ENCODE results near the gene SRBD1. TPM values are rescaled to one million over a fixed set of nuclear protein-coding genes. Genes with fewer than 3 reads are reported as not detected.

Gene SRBD1
- total RNA-seq, 1 donor from 2014 or later: 19.3 TPM

DNA sequence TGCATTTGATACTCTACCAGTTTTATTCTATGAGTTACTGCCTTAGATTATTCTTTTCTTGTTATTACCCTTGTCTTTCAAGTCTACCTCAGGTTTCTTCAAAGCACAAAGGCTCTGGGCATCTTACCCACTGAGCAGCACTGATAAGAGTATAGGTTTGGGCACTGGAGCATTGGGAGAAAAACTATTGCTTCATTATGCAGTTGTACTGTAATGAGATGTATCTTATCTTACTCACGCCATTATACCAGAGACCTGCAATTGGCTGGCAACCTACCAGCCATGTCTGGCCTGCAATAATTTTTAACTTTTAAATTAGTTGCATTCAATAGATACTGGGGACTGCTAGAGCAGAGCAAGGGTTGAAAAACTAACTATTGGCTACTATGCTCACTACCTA, 18.9 kb upstream of the SRBD1 start:
- no peak overlapping the region for H3K4me3 Mint-ChIP-seq
- peaks cover 32% of the 10 kb centered on the region for H3K27me3 Mint-ChIP-seq
- no peak for DNase-seq (ENCODE audit: extremely low spot score, unreplicated experiment)
- no peaks in the 10 kb centered on the region for H3K36me3 Mint-ChIP-seq
- H3K27ac Mint-ChIP-seq: no peak overlapping the region
- H3K9me3 Mint-ChIP-seq: no peaks in the 10 kb centered on the region
- TF ChIP-seq, protein P1, sequence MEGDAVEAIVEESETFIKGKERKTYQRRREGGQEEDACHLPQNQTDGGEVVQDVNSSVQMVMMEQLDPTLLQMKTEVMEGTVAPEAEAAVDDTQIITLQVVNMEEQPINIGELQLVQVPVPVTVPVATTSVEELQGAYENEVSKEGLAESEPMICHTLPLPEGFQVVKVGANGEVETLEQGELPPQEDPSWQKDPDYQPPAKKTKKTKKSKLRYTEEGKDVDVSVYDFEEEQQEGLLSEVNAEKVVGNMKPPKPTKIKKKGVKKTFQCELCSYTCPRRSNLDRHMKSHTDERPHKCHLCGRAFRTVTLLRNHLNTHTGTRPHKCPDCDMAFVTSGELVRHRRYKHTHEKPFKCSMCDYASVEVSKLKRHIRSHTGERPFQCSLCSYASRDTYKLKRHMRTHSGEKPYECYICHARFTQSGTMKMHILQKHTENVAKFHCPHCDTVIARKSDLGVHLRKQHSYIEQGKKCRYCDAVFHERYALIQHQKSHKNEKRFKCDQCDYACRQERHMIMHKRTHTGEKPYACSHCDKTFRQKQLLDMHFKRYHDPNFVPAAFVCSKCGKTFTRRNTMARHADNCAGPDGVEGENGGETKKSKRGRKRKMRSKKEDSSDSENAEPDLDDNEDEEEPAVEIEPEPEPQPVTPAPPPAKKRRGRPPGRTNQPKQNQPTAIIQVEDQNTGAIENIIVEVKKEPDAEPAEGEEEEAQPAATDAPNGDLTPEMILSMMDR (conservative IDR thresholded peaks at IDR 0.05): no peak
- H3K4me1 Mint-ChIP-seq (ENCODE audit: unreplicated experiment): no peaks in the 10 kb centered on the region

DNA sequence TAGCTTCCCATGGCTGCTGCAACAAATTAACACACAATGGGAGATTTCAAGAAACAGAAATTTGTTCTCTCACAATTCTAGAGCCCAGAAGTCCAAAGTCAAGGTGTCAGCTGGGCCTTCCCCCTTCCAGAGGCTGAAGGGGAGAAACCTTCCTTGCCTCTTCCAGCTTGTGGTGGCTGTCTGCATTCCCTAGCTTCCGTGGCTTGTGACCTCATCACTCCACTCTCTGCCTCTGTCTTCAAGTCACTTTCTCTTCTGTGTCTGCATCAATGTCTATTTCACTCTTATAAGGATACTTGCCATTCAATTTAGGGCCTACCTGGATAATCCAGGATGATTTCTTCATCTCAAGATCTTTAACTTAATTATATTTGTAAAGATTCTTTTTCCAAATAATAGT, 16.8 kb upstream of the SRBD1 start:
- Mint-ChIP-seq H3K36me3 (no peaks in the 10 kb centered on the region), H3K4me3 (no peak overlapping the region), H3K4me1 (ENCODE audit: unreplicated experiment) (no peaks in the 10 kb centered on the region), H3K27ac (no peak overlapping the region), H3K9me3 (no peaks in the 10 kb centered on the region), H3K27me3 (peaks cover 26% of the 10 kb centered on the region)
- TF ChIP-seq, protein P1 (conservative IDR thresholded peaks at IDR 0.05): no peak
- DNase-seq (ENCODE audit: extremely low spot score, unreplicated experiment): no peak

DNA sequence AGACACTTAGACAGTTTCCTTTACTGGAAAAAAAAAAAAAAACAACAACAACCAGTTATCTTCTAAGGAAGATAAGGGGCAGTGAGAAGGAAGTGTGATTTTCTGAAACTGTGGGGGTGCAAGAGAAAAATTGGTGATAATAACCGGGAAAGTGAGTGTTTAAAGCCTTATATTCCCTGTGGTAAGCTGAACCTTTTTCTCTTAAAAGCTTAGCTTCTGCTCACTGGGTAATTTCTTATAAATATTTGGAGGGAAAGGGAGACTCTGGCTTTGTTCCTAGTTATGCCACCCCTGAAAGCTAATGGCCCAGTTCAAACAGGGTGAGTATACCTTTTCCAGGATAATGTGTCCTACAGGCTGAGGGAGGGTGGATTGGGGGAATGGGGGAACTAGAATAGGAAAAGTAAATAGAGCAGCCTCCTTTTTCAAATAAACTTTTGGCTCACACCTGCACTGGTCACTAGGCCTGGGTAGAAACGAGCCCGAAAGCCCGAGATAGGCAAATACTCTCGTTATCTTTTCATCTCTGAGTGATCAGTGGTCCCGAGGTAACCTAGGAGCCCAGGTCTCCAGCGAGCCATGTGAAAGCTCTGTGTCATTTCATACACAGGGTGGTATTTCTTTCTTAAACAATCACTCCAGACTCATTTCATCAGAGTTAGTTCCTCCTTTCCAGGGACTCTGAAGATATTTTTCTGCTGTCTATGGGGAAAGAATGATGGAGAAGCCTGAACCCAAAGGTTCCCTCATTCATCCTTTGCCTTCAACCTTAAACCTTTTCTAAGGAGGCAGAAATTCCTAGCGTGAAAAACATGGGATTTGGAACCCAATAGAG, 15.5 kb upstream of the SRBD1 start:
- Mint-ChIP-seq H3K9me3 (no peaks in the 10 kb centered on the region), H3K36me3 (no peaks in the 10 kb centered on the region), H3K27me3 (peaks cover 22% of the 10 kb centered on the region), H3K4me1 (ENCODE audit: unreplicated experiment) (no peaks in the 10 kb centered on the region), H3K27ac (no peak overlapping the region), H3K4me3 (no peak overlapping the region)
- TF ChIP-seq, protein P1 (conservative IDR thresholded peaks at IDR 0.05): no peak
- no peak for DNase-seq (ENCODE audit: extremely low spot score, unreplicated experiment)

DNA sequence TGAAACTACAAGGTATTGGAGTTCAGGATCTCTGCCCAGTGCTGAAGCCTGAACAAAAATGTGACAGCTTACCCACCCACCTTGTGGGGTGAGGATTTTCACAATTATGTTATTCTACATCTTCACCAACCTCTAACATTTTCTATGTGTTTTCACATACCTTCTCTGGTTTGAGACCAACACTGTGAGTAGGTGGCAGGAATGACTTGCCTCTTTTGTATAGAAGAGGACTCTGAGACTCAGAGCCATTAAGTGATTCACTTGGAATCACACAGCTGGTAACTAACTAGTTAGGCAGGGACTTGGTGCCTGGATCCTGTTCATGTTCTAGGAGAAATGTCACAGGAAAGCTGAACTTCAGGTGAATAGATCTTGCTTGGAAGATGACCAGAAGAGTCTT, 14.8 kb upstream of the SRBD1 start:
- no peak for DNase-seq (ENCODE audit: extremely low spot score, unreplicated experiment)
- no peak overlapping the region for H3K27ac Mint-ChIP-seq
- no peak overlapping the region for H3K4me3 Mint-ChIP-seq
- no peaks in the 10 kb centered on the region for H3K4me1 Mint-ChIP-seq (ENCODE audit: unreplicated experiment)
- no peaks in the 10 kb centered on the region for H3K36me3 Mint-ChIP-seq
- peaks cover 19% of the 10 kb centered on the region for H3K27me3 Mint-ChIP-seq
- H3K9me3 Mint-ChIP-seq: no peaks in the 10 kb centered on the region
- TF ChIP-seq, protein P1 (conservative IDR thresholded peaks at IDR 0.05): no peak

DNA sequence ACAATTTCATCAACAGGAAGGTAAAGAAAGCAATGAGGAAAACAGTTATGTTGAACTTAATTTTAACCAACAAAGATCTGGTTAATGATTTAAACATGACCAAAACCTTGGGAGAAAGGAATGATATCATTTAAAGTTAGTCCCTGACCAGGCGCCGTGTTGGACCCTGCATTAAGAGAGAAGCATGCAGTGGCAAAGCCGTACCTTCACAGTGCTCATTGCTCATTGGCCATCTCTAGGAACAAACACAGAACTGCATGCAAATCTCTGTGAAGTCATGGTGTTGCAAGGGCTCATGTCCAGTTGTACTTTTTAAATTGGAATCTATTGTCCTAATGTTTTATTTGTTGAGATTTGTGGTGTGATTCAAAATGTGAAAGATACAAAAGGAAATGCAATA, 12.0 kb upstream of the SRBD1 start:
- Mint-ChIP-seq H3K36me3 (no peaks in the 10 kb centered on the region), H3K9me3 (no peaks in the 10 kb centered on the region), H3K4me3 (no peak overlapping the region), H3K4me1 (ENCODE audit: unreplicated experiment) (no peaks in the 10 kb centered on the region), H3K27ac (no peak overlapping the region), H3K27me3 (peaks cover 12% of the 10 kb centered on the region)
- TF ChIP-seq, protein P1 (conservative IDR thresholded peaks at IDR 0.05): no peak
- no peak for DNase-seq (ENCODE audit: extremely low spot score, unreplicated experiment)
